Erythroblast (primary cell): ENCODE data around the gene STX3.

Experiments used
- DNase-seq, 2 experiments: peaks; one replicate each; lab custom pipeline; 2025; lab: John Stamatoyannopoulos, UW
- GATA1 ChIP-seq: IDR thresholded peaks from 2 replicates; pipeline ENCODE4 v1.6.1; 2011; ENCODE audit warnings: low read depth, mild to moderate bottlenecking, control low read depth, low read length, moderate library complexity
- POLR2A ChIP-seq: IDR thresholded peaks from 2 replicates; pipeline ENCODE4 v1.6.1; 2011; ENCODE audit warnings: mild to moderate bottlenecking, low read length

Gene STX3

DNA sequence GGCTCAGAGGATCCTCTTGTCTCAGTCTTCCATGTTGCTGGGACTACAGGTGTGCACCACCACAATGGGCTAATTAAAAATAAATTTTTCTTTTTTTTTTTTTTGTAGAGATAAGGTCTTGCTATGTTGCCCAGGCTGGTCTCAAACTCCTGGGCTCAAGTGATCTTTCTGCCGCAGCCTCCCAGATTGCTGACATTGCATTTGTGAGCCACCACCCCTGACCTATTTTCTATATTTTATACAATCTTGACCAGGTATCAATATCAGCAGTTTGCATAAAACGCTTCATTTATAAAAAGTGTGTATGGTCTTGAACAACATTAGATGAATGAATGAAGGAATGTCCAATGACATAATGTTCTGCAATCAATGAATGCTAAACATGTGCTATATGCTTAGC is 9.1 kb upstream of the STX3 start:
- no peak for DNase-seq
- TF ChIP-seq GATA1 (no peak), POLR2A (no peak)

DNA sequence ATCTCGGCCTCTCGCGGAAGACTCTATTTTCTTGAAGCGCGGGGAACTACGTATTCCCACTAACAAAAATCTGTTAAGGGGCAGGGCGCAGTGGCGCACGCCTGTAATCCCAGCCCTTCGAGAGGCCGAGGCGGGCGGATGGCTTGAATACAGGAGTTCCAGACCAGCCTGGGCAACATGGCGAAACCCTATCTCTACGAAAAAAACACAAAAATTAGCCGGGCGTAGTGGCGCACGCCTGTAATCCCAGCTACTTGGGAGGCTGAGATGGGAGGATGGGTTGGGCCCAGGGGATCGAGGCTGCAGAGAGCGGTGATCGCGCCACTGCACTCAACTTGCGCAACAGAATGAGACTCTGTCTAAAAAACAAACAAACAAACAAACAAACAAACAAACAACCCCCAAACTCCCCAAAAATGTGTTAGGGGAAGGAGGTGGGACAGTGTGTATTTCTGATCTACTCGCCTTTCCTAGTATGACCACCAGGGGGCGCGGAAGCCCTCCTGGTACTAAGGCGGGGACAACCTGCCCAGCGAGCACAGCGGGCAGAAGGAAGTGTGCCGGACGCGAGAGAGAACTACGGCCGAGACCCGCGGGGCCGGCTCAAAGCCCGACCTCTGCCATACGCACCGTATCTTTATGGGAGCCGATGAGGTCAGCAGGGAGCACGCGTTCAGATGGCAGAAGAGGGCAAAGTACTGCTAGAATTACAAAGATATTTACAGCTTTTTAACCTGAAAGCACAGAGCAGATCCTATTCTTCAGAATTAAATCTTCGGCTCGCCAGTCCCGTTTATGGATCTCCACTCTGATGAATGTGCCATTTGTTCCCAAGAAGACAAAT is 1.3 kb upstream of the STX3 start:
- TF ChIP-seq GATA1 = no peak
- no peak for TF ChIP-seq POLR2A
- DNase-seq = peak; percentile 80 to 88

DNA sequence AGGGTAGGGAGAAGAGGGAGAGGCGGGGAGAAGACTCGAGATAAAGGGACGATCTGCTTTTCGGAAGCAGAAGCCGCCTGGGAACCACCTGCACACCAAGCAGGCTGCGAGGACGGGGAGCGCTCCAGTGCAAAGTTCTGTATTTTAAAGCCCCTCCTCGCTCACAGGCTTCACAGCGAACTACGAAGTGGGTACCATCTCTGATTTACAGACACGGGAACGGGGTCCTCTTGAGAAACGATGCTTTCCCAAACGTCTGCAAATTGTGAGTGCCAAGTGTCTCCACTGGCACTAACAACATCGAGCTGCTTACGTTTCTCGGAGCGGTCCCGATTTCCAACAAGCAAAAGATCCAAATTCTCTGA is 700 bp upstream of the STX3 start:
- TF ChIP-seq POLR2A = no peak
- no peak for TF ChIP-seq GATA1
- peak; percentile 45 to 63 for DNase-seq

DNA sequence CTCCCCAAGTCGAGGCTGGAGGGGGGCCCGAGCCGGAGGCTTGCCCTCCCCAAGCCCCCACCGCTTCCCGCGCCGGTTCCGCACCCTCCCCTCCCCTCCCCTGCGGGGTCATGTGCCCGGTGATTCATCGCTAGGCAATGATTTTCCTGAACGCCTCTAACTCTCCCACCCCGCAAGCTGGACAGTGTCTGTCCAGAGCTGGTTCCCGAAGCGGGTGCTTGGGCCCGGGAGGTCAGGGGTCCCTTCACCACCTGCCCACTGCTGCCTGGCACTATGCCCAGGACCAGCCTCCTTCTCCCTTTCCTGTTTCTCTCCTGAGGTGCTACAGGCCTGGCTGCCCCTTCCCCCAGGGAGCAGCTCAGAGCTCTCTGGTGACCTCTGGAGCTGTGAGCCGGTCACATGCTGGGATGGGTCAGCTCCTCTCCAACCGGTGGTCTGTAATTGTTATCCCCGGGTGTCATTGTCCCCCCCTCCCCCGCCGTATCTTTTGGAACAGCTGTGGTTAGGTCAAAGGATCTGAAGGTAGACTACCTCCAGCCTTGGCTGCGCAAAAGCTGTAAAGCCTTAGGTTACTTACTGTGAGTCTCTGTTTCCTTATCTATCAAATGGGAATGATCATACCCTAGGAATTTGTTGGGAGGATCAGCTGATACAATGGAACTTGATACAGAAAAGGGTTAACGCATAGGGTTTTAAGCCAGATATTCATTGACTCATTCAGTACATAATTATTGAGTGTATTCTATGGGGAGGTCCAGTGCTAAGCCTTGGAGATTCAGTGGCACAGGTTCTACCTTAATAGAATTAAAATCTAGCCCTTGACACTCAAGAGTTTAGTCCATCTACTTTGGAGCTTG is 753 bp downstream of the STX3 start:
- peak; percentile 34 to 64 for DNase-seq

DNA sequence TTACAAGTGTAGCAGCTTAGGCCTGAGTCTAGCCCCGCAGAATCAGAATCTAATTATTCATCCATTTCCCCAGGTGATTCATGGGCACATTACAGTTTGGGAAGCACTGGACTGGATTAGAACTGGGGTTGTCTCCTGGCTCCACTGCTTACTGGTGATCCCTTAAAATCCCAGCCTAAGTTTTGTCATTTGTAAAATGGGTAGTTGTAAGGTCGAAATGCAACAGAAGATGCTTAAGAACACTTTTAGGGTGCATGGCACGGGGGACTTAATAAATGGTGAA is 1.3 kb downstream of the STX3 start:
- TF ChIP-seq POLR2A = no peak
- no peak for TF ChIP-seq GATA1
- no peak for DNase-seq

More for the DNA sequence above, 753 bp downstream of the STX3 start:
- TF ChIP-seq GATA1 = no peak
- no peak for TF ChIP-seq POLR2A

DNA sequence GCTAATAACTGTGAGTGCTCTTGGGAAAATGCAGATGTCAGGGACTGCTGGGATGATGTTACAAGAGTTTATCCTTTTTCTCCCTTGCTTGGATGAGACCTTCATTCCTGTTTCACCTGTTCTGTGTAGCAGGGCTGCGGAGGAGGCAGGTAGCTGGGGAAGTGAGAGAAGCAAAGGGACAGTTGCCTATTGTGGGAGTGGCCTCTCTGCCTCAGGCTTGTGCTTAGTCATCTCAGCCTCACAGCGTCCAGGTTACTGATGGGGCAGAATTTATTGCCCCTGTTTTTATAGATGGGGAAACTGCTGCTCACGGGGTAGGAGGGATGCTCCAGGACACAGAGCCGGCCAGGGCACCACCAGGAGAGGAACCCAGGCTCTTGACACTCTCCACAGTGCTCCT is 1.7 kb downstream of the STX3 start:
- TF ChIP-seq GATA1 (no peak), POLR2A (no peak)
- peak; percentile 29 to 57 for DNase-seq

DNA sequence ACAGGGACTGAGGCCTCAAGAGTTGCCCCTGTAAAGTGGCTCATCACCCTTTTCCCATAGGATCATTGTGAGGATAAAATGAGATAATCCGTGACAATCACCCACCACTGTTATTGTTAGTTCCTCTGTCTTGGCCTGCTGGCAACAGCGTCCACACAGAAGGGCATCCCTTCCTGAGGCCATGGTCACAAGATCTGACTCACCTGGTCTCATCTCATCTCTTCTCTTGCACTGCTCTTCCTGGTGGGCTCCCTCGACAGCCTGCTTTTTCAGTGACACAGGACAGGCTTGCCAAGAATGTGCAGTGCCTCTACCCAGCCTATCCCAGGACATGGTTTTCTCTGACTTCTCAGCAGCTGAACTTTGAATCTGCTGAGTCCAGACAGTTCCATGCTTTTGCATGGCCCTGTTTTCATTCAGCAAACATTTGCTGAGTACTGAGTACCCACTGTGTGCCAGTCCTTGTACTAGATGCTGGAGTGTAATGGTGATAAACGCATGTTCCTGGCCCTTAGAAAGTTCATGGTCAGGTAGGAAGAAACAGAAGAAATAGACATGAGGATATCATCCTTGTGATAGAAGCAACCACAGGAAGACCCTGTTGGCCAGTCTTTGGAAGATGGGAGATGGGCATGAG is 3.3 kb downstream of the STX3 start:
- TF ChIP-seq GATA1 (no peak), POLR2A (no peak)
- no peak for DNase-seq

DNA sequence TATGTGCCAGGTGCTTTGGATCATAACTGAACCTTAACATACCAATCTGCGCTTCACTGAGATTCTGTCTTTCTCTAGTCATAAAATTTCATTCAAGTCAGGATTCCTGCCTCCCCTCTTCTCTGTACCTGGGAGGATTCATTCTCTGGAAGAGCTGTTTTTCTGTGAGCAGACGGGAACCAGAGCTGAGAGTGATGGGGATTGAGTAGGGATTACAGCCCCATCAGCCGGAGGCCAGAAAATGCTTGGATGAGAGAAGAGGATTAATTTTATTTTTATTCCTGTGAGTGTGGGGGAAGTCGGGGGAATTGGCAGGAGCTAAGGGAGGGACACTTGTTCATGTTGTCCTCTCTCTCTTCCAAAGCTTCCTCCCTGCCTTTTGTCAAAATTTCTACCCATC is 4.7 kb downstream of the STX3 start:
- DNase-seq = no peak
- no peak for TF ChIP-seq GATA1
- no peak for TF ChIP-seq POLR2A

DNA sequence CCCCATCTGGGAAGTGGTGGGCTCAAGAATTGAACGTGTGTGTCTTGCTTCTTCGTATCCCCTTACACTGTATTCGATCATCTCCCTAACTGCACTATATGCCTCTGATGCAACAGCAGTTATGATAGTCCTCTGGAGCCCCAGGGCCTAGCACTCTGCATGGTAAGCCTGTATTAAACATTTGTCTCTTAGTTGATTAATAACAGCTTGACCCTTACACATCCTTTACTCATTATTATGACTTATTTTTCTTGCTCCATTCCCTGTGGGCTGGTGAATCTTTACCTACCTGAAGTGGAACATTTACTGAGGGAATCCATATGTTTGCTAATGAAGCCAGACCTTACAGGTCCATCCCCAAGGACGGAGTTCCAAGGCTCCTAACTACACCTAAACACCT is 5.6 kb downstream of the STX3 start:
- DNase-seq = no peak

DNA sequence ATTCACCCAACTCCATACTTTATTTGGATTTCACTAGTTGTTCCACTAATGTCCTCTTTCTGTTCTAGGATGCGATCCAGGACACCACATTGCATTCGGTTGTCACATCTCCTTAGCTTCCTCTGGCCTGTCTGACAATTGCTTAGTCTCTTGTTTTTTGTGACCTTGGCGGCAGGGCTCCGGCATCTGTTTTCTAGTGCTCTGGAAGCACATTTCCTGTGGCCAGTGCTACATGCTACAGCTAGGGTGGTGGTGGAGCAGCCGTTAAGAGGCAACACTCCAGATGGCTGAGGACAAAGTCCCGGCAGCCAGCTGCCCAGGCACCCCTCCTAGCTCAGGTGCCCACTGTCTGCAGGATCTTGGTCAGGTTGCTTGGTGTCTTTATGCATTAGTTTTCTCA is 6.8 kb downstream of the STX3 start:
- no peak for DNase-seq
- TF ChIP-seq GATA1 (no peak), POLR2A (no peak)

More for the DNA sequence above, 5.6 kb downstream of the STX3 start:
- TF ChIP-seq GATA1 = no peak
- TF ChIP-seq POLR2A = no peak

DNA sequence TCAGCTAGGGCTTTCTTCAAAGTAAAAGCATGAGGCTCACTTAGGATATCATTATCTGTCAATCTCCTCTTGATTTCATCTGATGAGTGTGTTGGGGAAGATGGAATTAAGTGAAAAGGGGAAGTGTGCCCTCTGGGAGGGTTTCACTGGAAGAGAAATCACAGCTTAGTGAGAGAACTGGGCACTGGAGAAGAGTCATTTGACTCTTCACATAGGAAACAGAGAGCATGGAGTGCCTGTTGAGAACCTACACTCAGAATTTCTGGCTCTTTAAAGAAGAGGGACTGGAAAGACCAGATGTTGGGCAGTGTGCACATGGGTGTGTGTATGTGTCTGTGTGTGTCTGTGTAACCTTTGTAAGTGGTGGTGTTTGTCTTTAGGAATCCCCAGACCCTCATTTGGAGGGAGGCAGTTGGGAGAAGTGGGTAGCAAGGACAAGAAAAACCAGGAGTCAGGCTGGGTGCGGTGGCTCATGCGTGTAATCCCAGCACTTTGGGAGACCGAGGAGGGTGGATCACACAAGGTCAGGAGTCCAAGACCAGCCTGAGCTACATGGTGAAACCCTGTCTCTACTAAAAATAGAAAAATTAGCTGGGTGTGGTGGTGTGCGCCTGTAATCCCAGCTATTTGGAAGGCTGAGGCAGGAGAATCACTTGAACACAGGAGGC is 10.0 kb downstream of the STX3 start:
- TF ChIP-seq POLR2A (no peak), GATA1 (no peak)
- DNase-seq = no peak

DNA sequence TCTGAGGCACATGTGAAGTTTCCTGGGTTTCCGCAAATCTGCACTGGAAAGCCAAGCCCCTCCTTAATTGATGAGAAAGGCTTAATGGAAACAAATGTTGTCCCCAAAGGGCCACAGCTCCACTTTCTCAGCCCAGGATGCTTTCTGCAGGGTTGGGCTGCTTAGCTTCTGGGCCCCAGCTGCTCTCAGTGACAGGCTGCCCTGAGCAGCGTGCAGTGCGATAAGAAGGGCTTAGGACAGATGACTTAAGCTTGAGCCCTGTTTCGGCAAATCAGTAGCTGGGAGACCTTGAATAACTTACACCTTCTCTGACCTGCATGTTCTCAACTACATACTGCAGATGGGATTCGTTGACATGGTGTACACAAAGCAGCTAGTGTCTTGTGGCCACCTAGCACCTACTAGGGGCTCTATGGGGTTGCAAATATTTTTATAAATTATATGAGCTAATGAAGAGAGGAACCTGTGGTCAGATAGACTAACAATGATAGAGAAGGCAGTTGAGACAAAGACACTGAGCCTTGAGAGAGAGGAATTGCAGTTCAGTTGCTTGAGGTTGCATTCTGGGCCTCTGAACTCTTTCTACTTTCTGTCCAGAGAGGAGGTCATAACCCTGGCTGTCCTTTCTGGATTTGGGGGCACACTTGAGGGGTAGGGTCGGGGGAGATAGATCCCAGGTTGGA is 11.5 kb downstream of the STX3 start:
- peak; percentile 53 to 77 for DNase-seq
- TF ChIP-seq POLR2A = no peak
- TF ChIP-seq GATA1 = no peak

DNA sequence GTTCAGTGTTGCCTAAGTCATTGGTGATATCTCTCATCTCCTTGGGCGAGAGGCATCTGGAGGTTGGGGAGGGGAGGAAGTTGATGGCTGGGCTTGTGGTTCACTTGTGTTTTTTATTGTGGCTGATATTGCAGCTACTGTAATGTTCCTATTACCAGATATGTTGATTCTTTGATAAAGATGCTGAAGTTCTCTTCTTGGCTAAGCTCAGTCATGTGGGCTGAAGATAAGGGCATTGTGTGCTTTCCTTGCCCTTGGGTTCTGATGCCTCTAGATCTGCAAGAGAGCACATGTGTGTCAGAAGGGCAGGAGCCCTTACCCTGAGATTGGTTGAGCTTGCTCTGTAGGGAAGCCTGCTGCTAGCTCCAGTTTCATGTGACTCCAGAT is 12.0 kb downstream of the STX3 start:
- TF ChIP-seq GATA1 = no peak
- no peak for TF ChIP-seq POLR2A
- DNase-seq = peak; percentile 63 to 92

DNA sequence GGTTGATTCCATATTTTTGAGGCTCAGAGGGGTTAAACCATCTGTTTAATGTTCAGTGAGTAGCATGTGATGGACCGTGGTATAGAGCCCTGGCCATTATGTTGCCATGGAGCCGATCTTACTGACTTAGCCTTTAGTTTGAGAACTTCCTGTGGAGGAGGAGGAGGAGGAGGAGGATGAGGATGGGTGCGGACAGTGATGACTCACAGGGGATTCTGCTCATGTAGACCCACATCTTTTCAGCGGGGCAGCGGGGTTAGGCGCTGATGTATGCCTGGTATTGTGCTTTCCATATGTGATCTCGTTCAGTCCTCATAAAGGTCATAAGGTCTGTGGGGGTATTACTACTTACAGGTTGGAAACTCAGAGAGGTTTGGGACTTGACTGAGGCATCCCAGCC is 13.9 kb downstream of the STX3 start:
- DNase-seq = no peak
- TF ChIP-seq GATA1 = no peak
- no peak for TF ChIP-seq POLR2A
